Kidney (tissue), 14 donors: ENCODE measurements around the gene CSF2RB. TPM values are rescaled to one million over a fixed set of nuclear protein-coding genes. Genes with fewer than 3 reads are reported as not detected.

Experiments used
- DNase-seq, 5 donors: peaks; one replicate each; pipeline ENCODE4 v3.0.0-alpha.2; 2013 to 2020
- FAIRE-seq: peaks from 2 replicates; lab custom pipeline; 2012; peaks lifted over from hg19 to GRCh38; lab: Jason Lieb, UNC
- H3K27ac ChIP-seq, 2 donors: one replicate each; pipeline ENCODE4 v1.7.0; 2013; ENCODE audit warnings: low read depth in 2 of 2, low read length in 2 of 2, inconsistent platforms in 1 of 2
- H3K27me3 ChIP-seq: one replicate; pipeline ENCODE4 v1.7.1; 2013; ENCODE audit warnings: low read length, inconsistent platforms; ENCODE audit not compliant: control insufficient read depth, insufficient read depth
- H3K36me3 ChIP-seq, 3 donors: one replicate each; pipeline versions ENCODE4 v1.7.0 to v1.7.1; 2013; ENCODE audit warnings: low read length in 3 of 3, control low read depth in 1 of 3, inconsistent platforms in 1 of 3; ENCODE audit not compliant: insufficient read depth in 3 of 3, control insufficient read depth in 2 of 3
- H3K4me1 ChIP-seq, 3 donors: one replicate each; pipeline versions ENCODE4 v1.7.0 to v1.7.1; 2013; ENCODE audit warnings: low read length in 3 of 3, inconsistent platforms in 1 of 3, low read depth in 1 of 3; ENCODE audit not compliant: control insufficient read depth in 2 of 3, insufficient read depth in 2 of 3
- H3K4me3 ChIP-seq, 3 donors: one replicate each; pipeline versions ENCODE4 v1.7.0 to v1.8.1; 2013; ENCODE audit warnings: low read length in 3 of 3, control low read depth in 1 of 3, inconsistent platforms in 1 of 3
- H3K9ac ChIP-seq, 3 donors: one replicate each; pipeline versions ENCODE4 v1.7.0 to v1.7.1; 2013; ENCODE audit warnings: low read length in 3 of 3, control low read depth in 1 of 3, inconsistent platforms in 1 of 3
- H3K9me3 ChIP-seq, 3 donors: one replicate each; pipeline versions ENCODE4 v1.7.0 to v1.7.1; 2013; ENCODE audit warnings: low read length in 3 of 3, control low read depth in 1 of 3, inconsistent platforms in 1 of 3; ENCODE audit not compliant: control insufficient read depth in 2 of 3, insufficient read depth in 1 of 3
- intact Hi-C: fragments of 100-400 bp; cut with DNase I; formaldehyde crosslinking; loops from one replicate; pipeline ENCODE4 v1.11.1; 2022
- polyA plus RNA-seq: library from polyadenylated mRNA; stranded (reverse); fragments of 350-450 nt; fragmentation: Illumina TruSeq; extraction: RNeasy Lipid Tissue Mini Kit (QIAGEN cat#74804); gene quantifications from one replicate; pipeline ENCODE4 v1.2.3, GENCODE V29; 2014; ENCODE audit warnings: low read depth, low replicate concordance; ENCODE audit not compliant: insufficient read depth
- total RNA-seq: library from RNA; stranded (reverse); fragmentation: NEBNext Ultra II Directional; extraction: Animal tissue kit (Norgen Biotek cat#: 25700); gene quantifications from one replicate; pipeline ENCODE4 v1.2.1, GENCODE V29; 2021
- TF ChIP-seq, protein P1 (sequence below): IDR thresholded peaks from 3 replicates; pipeline ENCODE4 v1.5.1; 2012; ENCODE audit warnings: mild to moderate bottlenecking, moderate library complexity, borderline replicate concordance; ENCODE audit not compliant: insufficient read depth; ENCODE audit errors: extremely low read depth
- donor health status: control.
- donor health status: control.
- donor health status: control.
- donor health status: control.
- donor health status: control.
- donor health status: DM: yes; HTN: yes; CAD: no.
- donor health status: Normal renal cell carcinoma (clear cell type).

CSF2RB gene
- total and polyA plus RNA-seq, 2 donors from 2014 or later = 1.0 to 11.4 TPM

DNA sequence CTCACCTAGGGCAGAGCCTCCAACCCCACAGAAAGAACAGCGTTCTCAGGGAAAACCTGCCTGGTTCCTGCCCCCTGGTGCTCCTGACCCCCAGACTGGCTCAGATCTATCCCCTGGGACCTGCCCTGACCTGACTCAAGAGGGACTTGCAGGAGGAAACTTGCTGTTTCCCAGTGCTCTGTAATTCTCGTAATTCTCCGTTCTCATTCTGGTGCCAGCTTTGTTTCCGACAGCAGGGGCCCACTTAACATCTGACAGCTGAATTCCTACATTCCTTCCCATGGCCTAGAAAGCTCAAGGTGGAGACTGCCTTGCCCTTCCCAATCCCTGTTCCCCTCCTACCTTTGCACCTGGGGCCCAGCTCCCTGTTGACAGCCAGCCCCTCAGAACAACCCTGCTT, 12.5 kb upstream of the CSF2RB start:
- H3K27ac ChIP-seq = no peak overlapping the region
- FAIRE-seq = no peak
- no peak overlapping the region for H3K4me3 ChIP-seq
- intact Hi-C loops = no loop called here
- no peaks in the 10 kb centered on the region for H3K36me3 ChIP-seq
- no peaks in the 10 kb centered on the region for H3K4me1 ChIP-seq
- TF ChIP-seq, protein P1, sequence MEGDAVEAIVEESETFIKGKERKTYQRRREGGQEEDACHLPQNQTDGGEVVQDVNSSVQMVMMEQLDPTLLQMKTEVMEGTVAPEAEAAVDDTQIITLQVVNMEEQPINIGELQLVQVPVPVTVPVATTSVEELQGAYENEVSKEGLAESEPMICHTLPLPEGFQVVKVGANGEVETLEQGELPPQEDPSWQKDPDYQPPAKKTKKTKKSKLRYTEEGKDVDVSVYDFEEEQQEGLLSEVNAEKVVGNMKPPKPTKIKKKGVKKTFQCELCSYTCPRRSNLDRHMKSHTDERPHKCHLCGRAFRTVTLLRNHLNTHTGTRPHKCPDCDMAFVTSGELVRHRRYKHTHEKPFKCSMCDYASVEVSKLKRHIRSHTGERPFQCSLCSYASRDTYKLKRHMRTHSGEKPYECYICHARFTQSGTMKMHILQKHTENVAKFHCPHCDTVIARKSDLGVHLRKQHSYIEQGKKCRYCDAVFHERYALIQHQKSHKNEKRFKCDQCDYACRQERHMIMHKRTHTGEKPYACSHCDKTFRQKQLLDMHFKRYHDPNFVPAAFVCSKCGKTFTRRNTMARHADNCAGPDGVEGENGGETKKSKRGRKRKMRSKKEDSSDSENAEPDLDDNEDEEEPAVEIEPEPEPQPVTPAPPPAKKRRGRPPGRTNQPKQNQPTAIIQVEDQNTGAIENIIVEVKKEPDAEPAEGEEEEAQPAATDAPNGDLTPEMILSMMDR = no peak
- no peaks in the 10 kb centered on the region for H3K27me3 ChIP-seq
- H3K9ac ChIP-seq = no peak overlapping the region
- no peak for DNase-seq
- peaks cover 0 to 2% (median 0%) of the 10 kb centered on the region in 3 donors for H3K9me3 ChIP-seq

DNA sequence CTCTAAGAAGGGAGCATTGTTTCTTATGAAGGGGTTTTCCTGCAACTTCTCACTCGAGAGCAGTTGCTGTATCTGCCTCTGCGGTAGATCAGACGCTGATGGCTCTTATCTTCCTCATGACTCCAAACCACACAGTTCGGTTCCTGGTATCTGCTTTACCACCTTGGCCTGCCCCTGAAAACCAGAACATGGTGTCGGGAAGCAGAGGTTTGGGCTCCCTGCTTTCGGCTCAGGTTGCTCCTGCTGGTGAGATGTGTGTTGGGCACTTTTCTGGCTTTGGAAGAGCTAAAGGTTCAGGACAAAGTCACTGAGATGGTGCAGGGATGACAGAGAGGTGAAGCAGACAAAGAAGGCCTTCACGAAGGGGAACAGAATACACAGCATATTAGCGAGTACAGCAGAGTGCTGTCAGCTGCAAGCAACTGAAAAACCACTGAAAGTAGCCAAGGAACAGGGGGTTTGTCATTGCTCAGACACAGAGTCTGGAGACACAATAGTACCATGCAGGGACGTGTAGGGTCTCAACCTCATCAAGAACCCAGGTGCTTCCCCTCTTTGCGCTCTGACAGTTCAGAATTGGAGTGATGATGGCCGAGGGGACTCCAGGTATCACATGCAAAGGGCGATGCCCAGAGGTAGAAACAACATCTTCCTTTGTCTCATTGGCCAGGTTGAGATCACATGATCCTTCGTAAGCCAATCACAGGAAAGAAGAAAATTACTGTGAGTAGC, 11.9 kb upstream of the CSF2RB start:
- no peak overlapping the region for H3K27ac ChIP-seq

DNA sequence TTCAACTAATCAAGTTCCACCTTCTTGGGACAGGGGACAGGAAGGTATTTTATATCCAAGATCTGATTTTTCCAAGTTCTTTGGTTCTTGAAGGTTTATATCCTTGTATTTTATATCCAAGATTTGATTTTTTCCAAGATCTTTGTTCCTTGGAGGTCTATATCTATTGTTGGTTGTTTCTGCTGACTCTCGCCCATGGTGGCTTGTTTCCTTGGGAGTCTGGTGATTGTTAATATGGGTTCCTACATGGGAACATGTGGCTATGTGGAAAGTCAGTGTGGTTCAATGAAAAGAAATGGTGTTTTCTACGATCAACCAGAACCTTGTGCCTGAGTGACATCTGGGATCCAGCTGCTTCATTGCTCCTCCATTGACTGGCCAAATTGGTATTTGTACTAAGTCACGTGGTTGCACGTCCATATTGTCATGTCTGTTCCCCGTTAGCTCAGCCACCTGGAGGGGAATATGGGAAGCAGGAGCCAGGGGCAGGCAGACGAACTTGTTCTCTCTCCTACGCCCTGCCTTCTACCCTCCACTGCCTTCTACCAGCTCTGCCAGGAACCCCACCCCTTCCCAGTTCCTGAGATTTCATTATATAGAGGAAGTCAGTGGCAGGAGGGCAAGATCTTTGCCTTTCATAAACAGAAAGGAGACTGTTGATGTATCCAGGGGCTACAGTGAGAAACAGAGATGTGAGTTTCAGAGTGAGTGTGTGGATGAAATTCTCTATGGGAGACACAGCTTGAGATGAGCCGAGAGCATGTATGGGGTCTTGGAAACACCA, 11.1 kb upstream of the CSF2RB start:
- Histone ChIP-seq H3K9ac (no peak overlapping the region), H3K9me3 (peaks cover 0 to 2% (median 0%) of the 10 kb centered on the region in 3 donors), H3K36me3 (no peaks in the 10 kb centered on the region), H3K27ac (no peak overlapping the region), H3K4me3 (no peak overlapping the region), H3K27me3 (no peaks in the 10 kb centered on the region), H3K4me1 (no peaks in the 10 kb centered on the region)
- DNase-seq (no peak), FAIRE-seq (no peak)
- intact Hi-C loops = no loop called here
- TF ChIP-seq, protein P1 = no peak

More for the DNA sequence above, 11.9 kb upstream of the CSF2RB start:
- no peaks in the 10 kb centered on the region for H3K4me1 ChIP-seq
- no peaks in the 10 kb centered on the region for H3K36me3 ChIP-seq
- H3K9ac ChIP-seq = no peak overlapping the region
- FAIRE-seq (no peak), DNase-seq (no peak)
- TF ChIP-seq, protein P1 = no peak
- H3K27me3 ChIP-seq = no peaks in the 10 kb centered on the region
- intact Hi-C loops = no loop called here
- H3K9me3 ChIP-seq = peaks cover 0 to 2% (median 0%) of the 10 kb centered on the region in 3 donors
- H3K4me3 ChIP-seq = no peak overlapping the region
